ENCODE data around the gene TMEM92. TPM values are rescaled to one million over a fixed set of nuclear protein-coding genes. Genes with fewer than 3 reads are reported as not detected.

Gene TMEM92
- total RNA-seq, 4 donors from 2014 or later, result 1.3 TPM; not detected in 3

- WGBS, result 51% methylated on average over 13 of the region's 13 CpGs
- no peak for TF ChIP-seq CTCF (IDR thresholded peaks at IDR 0.05)
- no peak for TF ChIP-seq POLR2A (IDR thresholded peaks at IDR 0.05)
- no peak for TF ChIP-seq POLR2AphosphoS5 (IDR thresholded peaks at IDR 0.05)
- no peak for TF ChIP-seq EP300 (IDR thresholded peaks at IDR 0.05)
- DNase-seq (ENCODE audit: low spot score in 2 of 2), result peak; percentile 74 to 80
Observed at GRCh38 chr17:50258647-50259476, 15.4 kb upstream of the TMEM92 start.

GRCh38 chr17:50259477-50260324, 14.6 kb upstream of the TMEM92 start:
- no peaks in the 10 kb centered on the region for H3K27me3 ChIP-seq
- H3K27ac ChIP-seq, result peak overlapping the region; percentile 73
- no peaks in the 10 kb centered on the region for H3K9me3 ChIP-seq
- 49% methylated on average over 19 of the region's 19 CpGs for WGBS
- TF ChIP-seq EP300 (IDR thresholded peaks at IDR 0.05) (no peak), POLR2AphosphoS5 (IDR thresholded peaks at IDR 0.05) (no peak), POLR2A (IDR thresholded peaks at IDR 0.05) (no peak), CTCF (IDR thresholded peaks at IDR 0.05) (no peak)
- H3K4me1 ChIP-seq, result peaks cover 35% of the 10 kb centered on the region
- H3K4me3 ChIP-seq, result no peak overlapping the region
- H3K36me3 ChIP-seq, result no peaks in the 10 kb centered on the region
- peak; percentile 64 to 79 for DNase-seq (ENCODE audit: low spot score in 2 of 2)

More at GRCh38 chr17:50258647-50259476, 15.4 kb upstream of the TMEM92 start:
- H3K4me3 ChIP-seq, result no peak overlapping the region
- H3K27ac ChIP-seq, result peak overlapping the region; percentile 73
- peaks cover 28% of the 10 kb centered on the region for H3K4me1 ChIP-seq
- H3K9me3 ChIP-seq, result no peaks in the 10 kb centered on the region
- H3K27me3 ChIP-seq, result no peaks in the 10 kb centered on the region
- H3K36me3 ChIP-seq, result no peaks in the 10 kb centered on the region

- no peak for TF ChIP-seq EP300 (IDR thresholded peaks at IDR 0.05)
- TF ChIP-seq POLR2AphosphoS5 (IDR thresholded peaks at IDR 0.05), result no peak
- TF ChIP-seq CTCF (IDR thresholded peaks at IDR 0.05), result no peak
- no peak for TF ChIP-seq POLR2A (IDR thresholded peaks at IDR 0.05)
- peak overlapping the region; percentile 73 for H3K27ac ChIP-seq
- H3K4me1 ChIP-seq, result peaks cover 41% of the 10 kb centered on the region
- no peaks in the 10 kb centered on the region for H3K36me3 ChIP-seq
- no peak for DNase-seq (ENCODE audit: low spot score in 2 of 2)
- no peaks in the 10 kb centered on the region for H3K27me3 ChIP-seq
- 66% methylated on average over 3 of the region's 6 CpGs for WGBS
- no peaks in the 10 kb centered on the region for H3K9me3 ChIP-seq
- H3K4me3 ChIP-seq, result no peak overlapping the region
Observed at GRCh38 chr17:50260501-50260911, 13.8 kb upstream of the TMEM92 start.

- peak; percentile 50 to 70 for DNase-seq (ENCODE audit: low spot score in 2 of 2)
- Histone ChIP-seq H3K4me1 (peaks cover 49% of the 10 kb centered on the region), H3K27ac (no peak overlapping the region), H3K4me3 (no peak overlapping the region), H3K9me3 (no peaks in the 10 kb centered on the region), H3K36me3 (no peaks in the 10 kb centered on the region), H3K27me3 (no peaks in the 10 kb centered on the region)
- TF ChIP-seq CTCF (IDR thresholded peaks at IDR 0.05) (no peak), EP300 (IDR thresholded peaks at IDR 0.05) (no peak), POLR2AphosphoS5 (IDR thresholded peaks at IDR 0.05) (no peak), POLR2A (IDR thresholded peaks at IDR 0.05) (no peak)
- 80% methylated on average over 15 of the region's 15 CpGs for WGBS
Observed at GRCh38 chr17:50261051-50261915, 13.0 kb upstream of the TMEM92 start.
